Measurements from ENCODE around the gene ACVR1B. TPM values are rescaled to one million over a fixed set of nuclear protein-coding genes. Genes with fewer than 3 reads are reported as not detected.

ACVR1B gene
- total RNA-seq, 1 experiment from 2014 or later = 16.1 TPM

GRCh38 chr12:51980809-51981127 lies 29.3 kb downstream of the ACVR1B start:
- DNase-seq (ENCODE audit: unreplicated experiment) = no peak
- ChIA-PET CTCF (interaction anchor here (0.6 to 2.0 kb wide), 28 partner anchors 9 to 875 kb away, joined by 3 to 17 read pairs (median 4); no protein-coding TSS in a partner anchor), POLR2A (interaction anchor here (0.7 to 0.8 kb wide), 2 partner anchors 26 to 88 kb away, joined by 3 read pairs; no protein-coding TSS in a partner anchor)
- Mint-ChIP-seq H3K27me3 (ENCODE audit: insufficient read depth, unreplicated experiment) (no peaks in the 10 kb centered on the region), H3K36me3 (ENCODE audit: insufficient read depth, unreplicated experiment) (peaks cover 81% of the 10 kb centered on the region), H3K4me3 (ENCODE audit: unreplicated experiment) (no peak overlapping the region), H3K9me3 (ENCODE audit: unreplicated experiment) (no peaks in the 10 kb centered on the region), H3K4me1 (ENCODE audit: insufficient read depth, unreplicated experiment) (no peaks in the 10 kb centered on the region), H3K27ac (ENCODE audit: low read depth, unreplicated experiment) (no peak overlapping the region)
- BruUV-seq (replicated peaks) = no TSS peak
- intact Hi-C loops (cut with micrococcal nuclease) = loop anchor here (1.0 kb wide), 2 partner anchors 54 to 85 kb away; no protein-coding TSS in a partner anchor
- TF ChIP-seq, protein P1, sequence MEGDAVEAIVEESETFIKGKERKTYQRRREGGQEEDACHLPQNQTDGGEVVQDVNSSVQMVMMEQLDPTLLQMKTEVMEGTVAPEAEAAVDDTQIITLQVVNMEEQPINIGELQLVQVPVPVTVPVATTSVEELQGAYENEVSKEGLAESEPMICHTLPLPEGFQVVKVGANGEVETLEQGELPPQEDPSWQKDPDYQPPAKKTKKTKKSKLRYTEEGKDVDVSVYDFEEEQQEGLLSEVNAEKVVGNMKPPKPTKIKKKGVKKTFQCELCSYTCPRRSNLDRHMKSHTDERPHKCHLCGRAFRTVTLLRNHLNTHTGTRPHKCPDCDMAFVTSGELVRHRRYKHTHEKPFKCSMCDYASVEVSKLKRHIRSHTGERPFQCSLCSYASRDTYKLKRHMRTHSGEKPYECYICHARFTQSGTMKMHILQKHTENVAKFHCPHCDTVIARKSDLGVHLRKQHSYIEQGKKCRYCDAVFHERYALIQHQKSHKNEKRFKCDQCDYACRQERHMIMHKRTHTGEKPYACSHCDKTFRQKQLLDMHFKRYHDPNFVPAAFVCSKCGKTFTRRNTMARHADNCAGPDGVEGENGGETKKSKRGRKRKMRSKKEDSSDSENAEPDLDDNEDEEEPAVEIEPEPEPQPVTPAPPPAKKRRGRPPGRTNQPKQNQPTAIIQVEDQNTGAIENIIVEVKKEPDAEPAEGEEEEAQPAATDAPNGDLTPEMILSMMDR (IDR thresholded peaks at IDR 0.05; ENCODE audit: unreplicated experiment) = no peak

DNA sequence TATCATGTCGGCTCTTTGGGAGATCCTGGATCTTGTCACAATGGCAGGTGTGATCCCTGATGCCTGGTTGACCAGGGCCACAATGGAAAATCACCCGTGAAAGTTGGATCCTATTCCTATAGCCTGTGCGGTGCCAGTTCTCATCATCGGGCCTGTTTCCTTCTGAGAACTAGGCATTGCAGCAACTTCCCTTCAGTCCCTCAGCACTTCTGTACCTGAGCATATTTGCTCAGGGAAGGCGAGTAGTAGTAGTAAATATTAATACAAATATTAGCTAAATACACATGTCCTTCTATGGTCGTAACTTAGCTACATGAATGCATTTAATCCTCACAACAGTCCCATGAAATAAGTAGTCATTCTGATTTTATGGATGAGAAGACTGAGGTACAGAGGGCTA lies 33.2 kb downstream of the ACVR1B start:
- Mint-ChIP-seq H3K4me1 (ENCODE audit: insufficient read depth, unreplicated experiment) (no peaks in the 10 kb centered on the region), H3K9me3 (ENCODE audit: unreplicated experiment) (no peaks in the 10 kb centered on the region), H3K4me3 (ENCODE audit: unreplicated experiment) (no peak overlapping the region), H3K36me3 (ENCODE audit: insufficient read depth, unreplicated experiment) (peaks cover 71% of the 10 kb centered on the region), H3K27me3 (ENCODE audit: insufficient read depth, unreplicated experiment) (no peaks in the 10 kb centered on the region), H3K27ac (ENCODE audit: low read depth, unreplicated experiment) (no peak overlapping the region)
- ChIA-PET CTCF (interaction anchor here (0.7 to 16.0 kb wide), 7 partner anchors 40 to 261 kb away, joined by 3 to 258 read pairs (median 4); no protein-coding TSS in a partner anchor), POLR2A (interaction anchor here (0.6 kb wide), 1 partner anchor 387 kb away, joined by 4 read pairs; no protein-coding TSS in a partner anchor)
- intact Hi-C loops (cut with micrococcal nuclease) = no loop called here
- TF ChIP-seq, protein P1 (IDR thresholded peaks at IDR 0.05; ENCODE audit: unreplicated experiment) = no peak
- BruUV-seq (replicated peaks) = no TSS peak
- no peak for DNase-seq (ENCODE audit: unreplicated experiment)

DNA sequence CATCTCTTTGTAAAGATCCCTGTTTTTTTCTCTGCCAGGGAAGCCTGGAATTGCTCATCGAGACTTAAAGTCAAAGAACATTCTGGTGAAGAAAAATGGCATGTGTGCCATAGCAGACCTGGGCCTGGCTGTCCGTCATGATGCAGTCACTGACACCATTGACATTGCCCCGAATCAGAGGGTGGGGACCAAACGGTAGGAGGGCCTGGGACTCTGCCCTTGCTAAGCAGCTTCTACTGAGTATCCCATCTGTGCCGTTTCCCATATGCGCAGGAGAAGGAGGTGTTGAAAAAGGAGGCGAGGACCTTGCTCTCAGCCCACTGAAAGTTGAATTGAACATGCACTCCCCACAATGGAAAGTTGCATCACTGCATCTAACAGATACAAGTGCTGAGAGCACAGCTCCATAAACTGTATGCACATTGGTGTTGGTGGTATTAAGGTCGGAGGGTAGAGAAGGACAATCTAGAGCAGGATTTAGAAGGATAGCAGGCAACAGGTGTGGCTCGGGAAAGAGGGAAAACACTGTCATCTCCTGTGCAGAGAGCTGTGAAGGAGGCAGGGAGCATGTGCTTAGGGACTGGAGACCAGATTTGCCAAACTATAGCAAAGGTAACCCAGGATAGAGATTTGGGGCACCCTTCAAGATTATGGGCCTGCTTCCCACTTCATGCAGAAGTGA lies 33.8 kb downstream of the ACVR1B start:
- BruUV-seq (replicated peaks) = no TSS peak
- Mint-ChIP-seq H3K9me3 (ENCODE audit: unreplicated experiment) (no peaks in the 10 kb centered on the region), H3K4me3 (ENCODE audit: unreplicated experiment) (no peak overlapping the region), H3K27ac (ENCODE audit: low read depth, unreplicated experiment) (no peak overlapping the region), H3K27me3 (ENCODE audit: insufficient read depth, unreplicated experiment) (no peaks in the 10 kb centered on the region), H3K36me3 (ENCODE audit: insufficient read depth, unreplicated experiment) (peaks cover 69% of the 10 kb centered on the region), H3K4me1 (ENCODE audit: insufficient read depth, unreplicated experiment) (no peaks in the 10 kb centered on the region)
- TF ChIP-seq, protein P1 (IDR thresholded peaks at IDR 0.05; ENCODE audit: unreplicated experiment) = no peak
- ChIA-PET POLR2A (no interaction called here), CTCF (interaction anchor here (0.6 to 16.0 kb wide), 4 partner anchors 18 to 94 kb away, joined by 3 to 258 read pairs (median 4); no protein-coding TSS in a partner anchor)
- intact Hi-C loops (cut with micrococcal nuclease) = no loop called here
- no peak for DNase-seq (ENCODE audit: unreplicated experiment)

DNA sequence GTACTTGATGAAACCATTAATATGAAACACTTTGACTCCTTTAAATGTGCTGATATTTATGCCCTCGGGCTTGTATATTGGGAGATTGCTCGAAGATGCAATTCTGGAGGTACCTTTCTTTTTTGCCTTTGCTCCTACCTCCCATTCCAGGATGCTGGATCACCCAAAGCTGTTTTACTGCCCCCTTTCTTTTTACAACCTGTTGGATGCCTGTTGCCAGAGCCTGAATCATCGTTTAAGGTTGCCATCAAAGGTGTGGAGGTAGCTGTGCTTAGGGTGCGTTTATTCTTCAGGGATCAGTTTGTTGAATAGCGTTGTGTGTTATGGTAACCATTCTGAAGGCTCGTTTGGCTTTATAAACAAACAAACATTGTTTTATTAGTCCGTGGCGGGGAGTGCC lies 35.3 kb downstream of the ACVR1B start:
- CTCF ChIA-PET = interaction anchor here (0.7 to 16.0 kb wide), 5 partner anchors 38 to 98 kb away, joined by 3 to 258 read pairs (median 3); no protein-coding TSS in a partner anchor
- DNase-seq (ENCODE audit: unreplicated experiment) = no peak
- Mint-ChIP-seq H3K9me3 (ENCODE audit: unreplicated experiment) (no peaks in the 10 kb centered on the region), H3K4me1 (ENCODE audit: insufficient read depth, unreplicated experiment) (no peaks in the 10 kb centered on the region), H3K27ac (ENCODE audit: low read depth, unreplicated experiment) (no peak overlapping the region), H3K27me3 (ENCODE audit: insufficient read depth, unreplicated experiment) (no peaks in the 10 kb centered on the region), H3K36me3 (ENCODE audit: insufficient read depth, unreplicated experiment) (peaks cover 54% of the 10 kb centered on the region), H3K4me3 (ENCODE audit: unreplicated experiment) (no peak overlapping the region)
- TF ChIP-seq, protein P1 (IDR thresholded peaks at IDR 0.05; ENCODE audit: unreplicated experiment) = no peak
- POLR2A ChIA-PET = no interaction called here
- BruUV-seq (replicated peaks) = no TSS peak
- intact Hi-C loops (cut with micrococcal nuclease) = no loop called here

All from MCF 10A (cell line).